ENCODE results near the gene ALDH3A1.

Gene ALDH3A1

GRCh38 chr17:19759568-19760549 is 11.8 kb upstream of the ALDH3A1 start:
- DNase-seq (ENCODE audit: low read depth in 2 of 2), result no peak

- DNase-seq (ENCODE audit: low read depth in 2 of 2), result no peak
Measured at GRCh38 chr17:19757536-19758180, 9.6 kb upstream of the ALDH3A1 start.

- no peak for DNase-seq (ENCODE audit: low read depth in 2 of 2)
Measured at GRCh38 chr17:19756546-19756945, 8.4 kb upstream of the ALDH3A1 start.

GRCh38 chr17:19755821-19756510 is 7.9 kb upstream of the ALDH3A1 start:
- DNase-seq (ENCODE audit: low read depth in 2 of 2), result no peak

DNA sequence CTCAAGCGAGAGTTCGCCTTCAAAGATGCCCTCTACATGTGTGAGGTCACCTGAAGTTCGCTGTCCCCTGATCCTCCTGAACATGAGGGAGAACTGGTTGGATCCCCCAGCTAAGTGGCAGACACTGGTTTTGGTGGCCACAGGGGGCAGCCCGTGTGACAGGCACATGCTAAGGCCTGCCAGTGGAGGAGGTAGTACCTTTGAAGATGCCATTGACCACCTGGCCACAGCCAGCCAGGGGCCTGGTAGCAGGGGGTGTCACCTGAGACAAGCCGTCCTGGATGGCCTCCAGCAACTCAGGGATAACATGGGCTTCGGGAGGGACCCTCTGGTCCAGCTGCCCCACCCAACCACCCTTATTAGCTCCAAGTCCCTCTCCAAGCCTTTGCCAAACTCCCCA is 7.3 kb upstream of the ALDH3A1 start:
- DNase-seq (ENCODE audit: low read depth in 2 of 2), result no peak

GRCh38 chr17:19753661-19754463 is 5.8 kb upstream of the ALDH3A1 start:
- DNase-seq (ENCODE audit: low read depth in 2 of 2), result no peak

DNA sequence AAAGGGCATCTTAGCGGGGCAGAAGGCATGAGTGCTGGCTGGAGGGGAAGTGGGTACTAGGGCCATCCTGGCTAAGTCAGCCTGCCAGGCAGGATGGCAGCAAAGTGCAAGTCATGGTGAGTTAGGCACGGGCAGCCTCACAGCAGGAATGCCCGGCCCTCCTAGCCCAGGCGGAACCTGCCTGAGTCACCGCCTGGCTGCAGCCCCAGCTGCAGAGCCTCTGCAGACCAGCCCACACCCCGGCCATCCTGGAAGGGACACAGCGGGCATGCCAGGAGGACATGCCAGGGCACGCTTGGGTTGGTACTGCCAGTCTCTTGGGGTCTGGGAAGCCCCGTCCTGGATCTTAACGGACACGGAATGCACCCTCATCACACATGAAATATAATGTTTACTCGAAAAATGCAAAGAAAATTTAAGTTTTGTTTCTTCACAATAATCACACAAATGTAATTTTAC is 5.0 kb upstream of the ALDH3A1 start:
- no peak for DNase-seq (ENCODE audit: low read depth in 2 of 2)

DNA sequence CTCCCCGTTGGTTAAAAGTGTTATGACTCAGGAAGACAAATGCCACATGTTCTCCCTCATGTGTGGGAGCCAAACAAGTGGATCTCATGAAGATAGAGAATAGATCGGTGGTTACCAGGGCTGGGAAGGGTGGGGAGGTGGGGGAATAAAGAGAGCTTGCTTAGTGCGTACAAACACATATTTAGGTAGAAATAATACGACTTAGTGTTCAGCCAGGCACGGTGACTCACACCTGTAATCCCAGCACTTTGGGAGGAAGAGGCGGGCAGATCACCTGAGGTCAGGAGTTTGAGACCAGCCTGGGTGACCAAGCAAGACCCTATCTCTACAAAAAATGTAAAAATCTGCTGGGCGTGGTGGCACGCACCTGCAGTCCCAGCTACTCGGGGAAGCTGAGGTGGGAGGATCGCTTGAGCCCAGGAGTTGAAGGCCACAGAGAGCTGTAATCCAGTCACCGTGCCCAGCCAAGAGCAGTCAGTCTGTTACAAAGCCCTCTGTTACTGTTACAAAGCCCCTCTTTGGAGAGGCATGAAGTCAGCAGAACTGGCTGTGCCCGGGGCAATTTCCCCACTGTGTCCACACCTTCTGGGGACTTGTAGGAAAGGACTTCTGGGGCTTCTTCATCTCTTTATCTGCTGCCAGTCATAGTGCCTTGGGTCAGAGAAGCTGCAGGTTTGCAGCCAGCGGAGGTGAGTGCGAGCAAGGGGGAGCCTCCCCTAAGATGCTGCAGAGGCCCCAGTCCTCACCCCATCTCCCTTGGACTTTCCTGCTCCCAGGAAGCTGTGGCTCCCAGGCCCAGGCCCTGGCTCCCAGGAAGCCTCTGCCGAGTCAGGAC is 4.3 kb upstream of the ALDH3A1 start:
- DNase-seq (ENCODE audit: low read depth in 2 of 2), result no peak

GRCh38 chr17:19750835-19751234 is 2.7 kb upstream of the ALDH3A1 start:
- DNase-seq (ENCODE audit: low read depth in 2 of 2), result no peak

DNA sequence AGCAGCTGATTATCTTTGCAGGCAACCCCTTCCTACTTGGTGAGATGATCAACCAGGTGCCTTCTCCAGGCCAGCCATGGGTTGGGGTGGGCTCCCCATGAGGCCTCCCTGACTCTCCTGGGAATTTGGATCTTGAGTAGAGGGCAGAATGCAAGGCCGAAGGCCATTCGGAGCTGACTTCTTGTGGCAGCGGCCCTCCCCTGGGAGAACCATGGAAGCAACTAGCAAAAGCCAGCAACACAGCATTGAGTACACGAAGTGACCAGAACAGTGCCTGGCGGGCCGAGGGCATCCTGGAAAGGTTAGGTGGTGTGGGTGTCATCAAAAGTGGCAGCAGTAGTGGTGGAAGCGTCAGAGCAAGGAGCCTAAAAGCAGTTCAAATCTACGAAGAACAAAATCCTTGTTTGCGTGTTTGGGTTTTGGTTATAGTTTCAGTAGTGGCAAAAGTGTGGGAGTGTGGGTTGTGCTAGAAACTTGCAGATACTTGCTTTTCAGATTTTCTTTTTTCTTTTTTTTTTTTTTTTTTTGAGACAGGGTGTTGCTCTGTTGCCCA is 2.0 kb upstream of the ALDH3A1 start:
- no peak for DNase-seq (ENCODE audit: low read depth in 2 of 2)

DNA sequence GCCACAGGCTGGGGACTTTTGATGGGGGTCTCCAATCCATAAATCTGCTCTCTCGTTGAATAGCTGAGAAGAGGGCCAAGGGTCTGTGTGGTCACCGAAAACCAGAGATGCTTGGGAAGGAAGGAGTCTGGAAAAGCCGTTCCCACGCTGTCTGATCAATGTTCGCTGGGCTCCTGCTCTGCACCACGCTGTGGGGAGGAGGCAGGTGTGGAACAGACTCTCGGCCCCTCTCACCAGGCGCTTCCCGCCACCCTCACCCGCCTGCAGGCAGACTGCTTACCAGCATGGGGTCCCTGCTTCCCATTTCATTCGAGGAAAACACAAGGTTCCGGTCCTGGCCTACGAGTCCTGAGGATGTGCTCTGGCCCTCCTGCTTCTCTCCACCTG is 702 bp upstream of the ALDH3A1 start:
- no peak for DNase-seq (ENCODE audit: low read depth in 2 of 2)

- DNase-seq (ENCODE audit: low read depth in 2 of 2), result no peak
Measured at GRCh38 chr17:19747159-19747719, 859 bp downstream of the ALDH3A1 start.

DNA sequence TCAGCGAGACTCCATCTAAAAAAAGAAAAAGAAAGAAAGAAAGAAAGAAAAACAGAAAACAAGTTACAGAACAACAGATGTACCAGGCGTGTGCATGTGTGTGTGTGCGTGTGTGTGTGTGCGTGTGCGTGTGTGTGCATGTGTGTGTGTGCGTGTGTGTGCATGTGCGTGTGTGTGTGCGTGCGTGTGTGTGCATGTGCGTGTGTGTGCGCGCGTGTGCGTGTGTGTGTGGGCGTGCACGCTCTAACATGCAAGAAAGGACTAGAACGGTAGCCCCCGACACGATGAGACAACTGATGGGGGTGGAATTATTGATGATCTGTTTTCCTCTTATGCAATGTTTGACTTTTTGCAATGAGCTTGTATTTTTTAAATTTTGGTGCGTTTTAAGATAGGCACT is 1.6 kb downstream of the ALDH3A1 start:
- DNase-seq (ENCODE audit: low read depth in 2 of 2), result no peak

- DNase-seq (ENCODE audit: low read depth in 2 of 2), result no peak
Measured at GRCh38 chr17:19744922-19745757, 3.0 kb downstream of the ALDH3A1 start.

- no peak for DNase-seq (ENCODE audit: low read depth in 2 of 2)
Measured at GRCh38 chr17:19744492-19744891, 3.6 kb downstream of the ALDH3A1 start.

- no peak for DNase-seq (ENCODE audit: low read depth in 2 of 2)
Measured at GRCh38 chr17:19743101-19744100, 4.7 kb downstream of the ALDH3A1 start.

GRCh38 chr17:19742495-19742894 is 5.6 kb downstream of the ALDH3A1 start:
- DNase-seq (ENCODE audit: low read depth in 2 of 2), result no peak
